Measurements from ENCODE around the gene INCA1. TPM values are rescaled to one million over a fixed set of nuclear protein-coding genes. Genes with fewer than 3 reads are reported as not detected.

INCA1 gene
- total and polyA plus RNA-seq, 2 donors (not counting 3 experiments of a cell fraction or from before 2014, with no cell fraction given), result 0.71 to 1.0 TPM

DNA sequence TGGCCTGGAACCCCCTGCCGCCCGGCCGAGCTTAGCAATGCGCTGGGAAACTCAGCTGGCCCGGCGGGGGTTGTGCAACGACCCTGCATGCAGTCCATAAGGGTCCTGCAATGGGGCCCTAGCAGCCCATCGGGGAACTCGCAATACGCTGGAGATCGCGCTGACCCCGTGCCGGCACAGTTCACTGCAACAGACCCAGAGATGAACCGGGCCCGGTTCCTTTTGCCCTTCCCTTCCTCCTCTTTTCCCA, 57.9 kb downstream of the INCA1 start:
- ChIA-PET CTCF (interaction anchor here (1.0 to 3.3 kb wide), 9 partner anchors 18 to 92 kb away, joined by 3 to 44 read pairs (median 6); partner anchors contain the start of genes CHRNE, INCA1 and KIF1C), POLR2A (interaction anchor here (1.0 to 2.3 kb wide), 3 partner anchors 14 to 31 kb away, joined by 4 to 15 read pairs (median 4); partner anchors contain the start of gene SPAG7)
- no peak for TF ChIP-seq POLR2AphosphoS5 (IDR thresholded peaks at IDR 0.05; ENCODE audit: insufficient read depth, low read depth, low read length)
- no peak for TF ChIP-seq GATA2 (IDR thresholded peaks at IDR 0.05; ENCODE audit: insufficient read depth, insufficient read length, low read depth, low read length)
- TF ChIP-seq, protein P1, sequence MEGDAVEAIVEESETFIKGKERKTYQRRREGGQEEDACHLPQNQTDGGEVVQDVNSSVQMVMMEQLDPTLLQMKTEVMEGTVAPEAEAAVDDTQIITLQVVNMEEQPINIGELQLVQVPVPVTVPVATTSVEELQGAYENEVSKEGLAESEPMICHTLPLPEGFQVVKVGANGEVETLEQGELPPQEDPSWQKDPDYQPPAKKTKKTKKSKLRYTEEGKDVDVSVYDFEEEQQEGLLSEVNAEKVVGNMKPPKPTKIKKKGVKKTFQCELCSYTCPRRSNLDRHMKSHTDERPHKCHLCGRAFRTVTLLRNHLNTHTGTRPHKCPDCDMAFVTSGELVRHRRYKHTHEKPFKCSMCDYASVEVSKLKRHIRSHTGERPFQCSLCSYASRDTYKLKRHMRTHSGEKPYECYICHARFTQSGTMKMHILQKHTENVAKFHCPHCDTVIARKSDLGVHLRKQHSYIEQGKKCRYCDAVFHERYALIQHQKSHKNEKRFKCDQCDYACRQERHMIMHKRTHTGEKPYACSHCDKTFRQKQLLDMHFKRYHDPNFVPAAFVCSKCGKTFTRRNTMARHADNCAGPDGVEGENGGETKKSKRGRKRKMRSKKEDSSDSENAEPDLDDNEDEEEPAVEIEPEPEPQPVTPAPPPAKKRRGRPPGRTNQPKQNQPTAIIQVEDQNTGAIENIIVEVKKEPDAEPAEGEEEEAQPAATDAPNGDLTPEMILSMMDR (IDR thresholded peaks at IDR 0.05; ENCODE audit: extremely low read depth in 1 of 2, insufficient read depth in 1 of 2, low read depth in 1 of 2, low read length in 2 of 2), result no peak
- TF ChIP-seq MYC (IDR thresholded peaks at IDR 0.05; ENCODE audit: low read depth, low read length), result no peak
- TF ChIP-seq POLR2A (IDR thresholded peaks at IDR 0.05; ENCODE audit: low read depth, low read length), result no peak
- TF ChIP-seq, protein P2, sequence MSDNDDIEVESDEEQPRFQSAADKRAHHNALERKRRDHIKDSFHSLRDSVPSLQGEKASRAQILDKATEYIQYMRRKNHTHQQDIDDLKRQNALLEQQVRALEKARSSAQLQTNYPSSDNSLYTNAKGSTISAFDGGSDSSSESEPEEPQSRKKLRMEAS (IDR thresholded peaks at IDR 0.05; ENCODE audit: insufficient read depth, insufficient read length), result no peak
- TF ChIP-seq FOS (IDR thresholded peaks at IDR 0.05; ENCODE audit: borderline replicate concordance, insufficient read depth, low read length), result no peak
- no peak for TF ChIP-seq JUN (IDR thresholded peaks at IDR 0.05; ENCODE audit: borderline replicate concordance, insufficient read depth, insufficient read length, low read depth)
- no peak for TF ChIP-seq EZH2 (IDR thresholded peaks at IDR 0.05; ENCODE audit: borderline replicate concordance, low read depth, low read length, severe bottlenecking)
- Histone ChIP-seq H3K4me1 (ENCODE audit: control insufficient read depth, extremely low read depth, insufficient read depth, low read length) (peaks cover 19% of the 10 kb centered on the region), H2AFZ (ENCODE audit: low read depth, low read length) (peak overlapping the region; percentile 40), H3K9me3 (replicated peaks; ENCODE audit: control insufficient read depth, insufficient read depth, low read length) (no peaks in the 10 kb centered on the region), H3K4me2 (ENCODE audit: insufficient read depth, low read length) (peak overlapping the region; percentile 89), H3K9me1 (replicated peaks; ENCODE audit: control insufficient read depth, extremely low read depth, insufficient read depth, low read length) (no peaks in the 10 kb centered on the region), H3K36me3 (ENCODE audit: control insufficient read depth in 2 of 2, extremely low read depth in 1 of 2, insufficient read depth in 2 of 2, low read length in 2 of 2) (peaks cover 8 to 33% of the 10 kb centered on the region in 2 experiments), H3K4me3 (replicated peaks in 1 of 3; ENCODE audit: insufficient read depth in 1 of 3, low read depth in 1 of 3, low read length in 3 of 3) (peak overlapping the region; percentile 45 to 84 (median 77)), H3K9ac (replicated peaks; ENCODE audit: extremely low read depth, insufficient read depth, low read length) (peak overlapping the region; percentile 88), H3K79me2 (ENCODE audit: control insufficient read depth, insufficient read depth, low read length) (peaks cover 54% of the 10 kb centered on the region), H4K20me1 (replicated peaks; ENCODE audit: control insufficient read depth, extremely low read depth, insufficient read depth, low read length) (no peaks in the 10 kb centered on the region), H3K27ac (ENCODE audit: insufficient read depth, low read depth, low read length) (peak overlapping the region; percentile 81), H3K27me3 (ENCODE audit: control insufficient read depth in 2 of 2, insufficient read depth in 2 of 2, low read length in 2 of 2) (no peaks in the 10 kb centered on the region)
- intact Hi-C loops (cut with micrococcal nuclease) (loop anchor here (1.0 kb wide), 1 partner anchor 30 kb away; no protein-coding TSS in a partner anchor), dilution Hi-C loops (cut with MboI; ENCODE audit: extremely low pct_ligation_motif_present, low sequenced_read_pairs) (no loop called here)
- no TSS peak for BruUV-seq (replicated peaks)
- DNase-seq (ENCODE audit: low read depth, low spot score), result no peak
- FAIRE-seq, result no peak
